Spleen (tissue), 7 donors: Measurements from ENCODE around the gene ERLIN1.

Source experiments
- POLR2A ChIP-seq, 3 donors: fragments of 450-650 bp; IDR thresholded peaks; one replicate each; pipeline ENCODE4 v1.5.1; 2017; ENCODE audit warnings: antibody characterized with exemption in 3 of 3, mild to moderate bottlenecking in 1 of 3
- TF ChIP-seq, protein P1 (sequence below), 11 experiments: fragments of 200-600 bp in 7 of 11; fragments of 450-650 bp in 4 of 11; sonication (generic) in 4 of 11; IDR thresholded peaks in 8 of 11; conservative IDR thresholded peaks in 3 of 11; 1 replicate in 7 of 11; 2 replicates in 4 of 11; pipeline versions ENCODE4 v1.4.0 to v1.8.0; 2016 to 2021; ENCODE audit warnings: antibody characterized with exemption in 11 of 11, inconsistent platforms in 4 of 11, mild to moderate bottlenecking in 1 of 11
- donor health status: DM: no; HTN: no; CAD: no; lungs with moderate emphysema.
- donor health status: DM: no; HTN: no; CAD: no.
- donor health status: DM: no; HTN: no; CAD: no.

DNA sequence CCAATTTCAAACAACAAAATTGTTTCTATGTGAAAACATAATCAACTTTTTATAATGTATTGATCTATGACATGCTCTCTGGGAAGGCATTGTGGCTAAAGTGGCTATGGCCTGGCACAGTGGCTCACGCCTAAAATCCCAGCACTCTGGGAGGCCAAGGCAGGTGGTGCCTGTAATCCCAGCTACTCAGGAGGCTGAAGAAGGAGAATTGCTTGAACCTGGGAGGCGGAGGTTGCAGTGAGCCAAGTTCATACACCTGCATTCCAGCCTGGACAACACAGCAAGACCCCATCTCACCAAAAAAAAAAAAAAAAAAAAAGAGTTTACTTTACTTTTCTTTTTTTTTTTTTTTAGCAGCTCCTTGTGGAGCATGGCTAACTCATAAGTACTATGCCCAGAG, 65.3 kb downstream of the ERLIN1 start:
- TF ChIP-seq, protein P1, sequence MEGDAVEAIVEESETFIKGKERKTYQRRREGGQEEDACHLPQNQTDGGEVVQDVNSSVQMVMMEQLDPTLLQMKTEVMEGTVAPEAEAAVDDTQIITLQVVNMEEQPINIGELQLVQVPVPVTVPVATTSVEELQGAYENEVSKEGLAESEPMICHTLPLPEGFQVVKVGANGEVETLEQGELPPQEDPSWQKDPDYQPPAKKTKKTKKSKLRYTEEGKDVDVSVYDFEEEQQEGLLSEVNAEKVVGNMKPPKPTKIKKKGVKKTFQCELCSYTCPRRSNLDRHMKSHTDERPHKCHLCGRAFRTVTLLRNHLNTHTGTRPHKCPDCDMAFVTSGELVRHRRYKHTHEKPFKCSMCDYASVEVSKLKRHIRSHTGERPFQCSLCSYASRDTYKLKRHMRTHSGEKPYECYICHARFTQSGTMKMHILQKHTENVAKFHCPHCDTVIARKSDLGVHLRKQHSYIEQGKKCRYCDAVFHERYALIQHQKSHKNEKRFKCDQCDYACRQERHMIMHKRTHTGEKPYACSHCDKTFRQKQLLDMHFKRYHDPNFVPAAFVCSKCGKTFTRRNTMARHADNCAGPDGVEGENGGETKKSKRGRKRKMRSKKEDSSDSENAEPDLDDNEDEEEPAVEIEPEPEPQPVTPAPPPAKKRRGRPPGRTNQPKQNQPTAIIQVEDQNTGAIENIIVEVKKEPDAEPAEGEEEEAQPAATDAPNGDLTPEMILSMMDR (IDR thresholded peaks at IDR 0.05 in 8 of 11, conservative IDR thresholded peaks at IDR 0.05 in 3 of 11) = no peak
- no peak for TF ChIP-seq POLR2A (IDR thresholded peaks at IDR 0.05)
